ENCODE results near the gene ARL2. TPM values are rescaled to one million over a fixed set of nuclear protein-coding genes. Genes with fewer than 3 reads are reported as not detected.
A peak's percentile ranks its signal among the peaks of the same experiment; 100 is the strongest.
"Not testable (repeated sequence)": the region's sequence is repeated elsewhere in the genome, so short reads cannot be mapped to it uniquely, and the experiment has no call there.

The ARL2 gene
- total RNA-seq, 2 donors from 2014 or later = 67.6 to 75.5 TPM

DNA sequence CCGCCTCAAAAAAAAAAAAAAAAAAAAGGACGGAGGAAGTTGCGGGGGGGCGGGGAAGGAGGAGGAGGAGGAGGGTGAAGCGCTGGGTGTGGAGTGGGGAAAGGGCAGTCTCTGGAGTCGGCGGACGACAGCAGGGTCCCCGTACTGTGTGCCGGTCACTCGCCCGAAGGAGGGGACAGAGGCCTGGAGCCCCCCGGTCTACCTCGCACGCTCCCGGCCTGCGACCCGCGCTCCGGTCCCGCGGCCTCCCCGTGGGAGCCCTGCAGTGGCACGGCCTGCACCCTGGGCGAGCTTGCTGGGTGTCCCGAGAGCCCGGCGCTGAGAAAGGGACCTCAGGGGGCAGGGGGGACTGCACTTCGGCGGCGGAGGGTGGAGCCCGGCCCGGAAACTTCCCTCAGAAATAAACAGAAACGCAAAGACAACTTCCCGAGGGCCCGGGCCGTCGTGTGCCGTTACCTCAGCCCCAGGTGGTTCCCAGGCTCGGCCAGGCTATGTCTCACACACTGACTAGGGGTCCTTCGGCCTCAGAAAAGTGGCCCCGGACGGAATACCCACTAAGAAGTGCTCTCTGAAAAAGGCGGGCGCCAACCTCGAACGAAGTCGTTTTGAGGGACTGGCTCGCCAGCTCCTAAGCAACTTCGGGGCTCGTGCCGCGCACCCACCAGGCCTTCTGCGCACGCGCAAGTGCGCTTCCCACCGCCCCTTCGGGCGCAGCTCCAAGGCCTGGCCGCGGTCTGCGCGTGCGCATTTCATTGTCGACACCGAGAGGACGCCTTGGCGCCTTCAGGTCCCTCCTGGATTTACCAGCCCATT lies 42.3 kb upstream of the ARL2 start, which contains the start of gene MAJIN:
Gene MAJIN, minus strand, starts transcription at position 688 of the 813 bp plus-strand sequence. CDS start 12,703 bp downstream, outside the sequence.
- Histone ChIP-seq H3K4me3 (no peak within 1 kb of the TSS), H3K9me3 (no peaks in the 10 kb centered on the region), H3K36me3 (replicated peaks in 1 of 2; ENCODE audit: insufficient read depth in 1 of 2, low read depth in 2 of 2) (no peaks in the 10 kb centered on the region), H3K27me3 (no peaks in the 10 kb centered on the region), H3K27ac (peak within 1 kb of the TSS in 1 of 4 donors; percentile 21), H3K4me1 (peaks cover 10% of the 10 kb centered on the region)
- intact Hi-C loops (cut with DNase I) = no loop called here
- ATAC-seq (peak; percentile 95), DNase-seq (peak; percentile 88 to 94 (median 93))
- peak in 2 of 3 donors; percentile 21 to 26 for TF ChIP-seq POLR2A (IDR thresholded peaks at IDR 0.05)
- TF ChIP-seq, protein P1, sequence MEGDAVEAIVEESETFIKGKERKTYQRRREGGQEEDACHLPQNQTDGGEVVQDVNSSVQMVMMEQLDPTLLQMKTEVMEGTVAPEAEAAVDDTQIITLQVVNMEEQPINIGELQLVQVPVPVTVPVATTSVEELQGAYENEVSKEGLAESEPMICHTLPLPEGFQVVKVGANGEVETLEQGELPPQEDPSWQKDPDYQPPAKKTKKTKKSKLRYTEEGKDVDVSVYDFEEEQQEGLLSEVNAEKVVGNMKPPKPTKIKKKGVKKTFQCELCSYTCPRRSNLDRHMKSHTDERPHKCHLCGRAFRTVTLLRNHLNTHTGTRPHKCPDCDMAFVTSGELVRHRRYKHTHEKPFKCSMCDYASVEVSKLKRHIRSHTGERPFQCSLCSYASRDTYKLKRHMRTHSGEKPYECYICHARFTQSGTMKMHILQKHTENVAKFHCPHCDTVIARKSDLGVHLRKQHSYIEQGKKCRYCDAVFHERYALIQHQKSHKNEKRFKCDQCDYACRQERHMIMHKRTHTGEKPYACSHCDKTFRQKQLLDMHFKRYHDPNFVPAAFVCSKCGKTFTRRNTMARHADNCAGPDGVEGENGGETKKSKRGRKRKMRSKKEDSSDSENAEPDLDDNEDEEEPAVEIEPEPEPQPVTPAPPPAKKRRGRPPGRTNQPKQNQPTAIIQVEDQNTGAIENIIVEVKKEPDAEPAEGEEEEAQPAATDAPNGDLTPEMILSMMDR (IDR thresholded peaks at IDR 0.05) = no peak
- WGBS, 2 donors = 18 to 59% methylated on average over 26 to 63 of the region's 69 CpGs

DNA sequence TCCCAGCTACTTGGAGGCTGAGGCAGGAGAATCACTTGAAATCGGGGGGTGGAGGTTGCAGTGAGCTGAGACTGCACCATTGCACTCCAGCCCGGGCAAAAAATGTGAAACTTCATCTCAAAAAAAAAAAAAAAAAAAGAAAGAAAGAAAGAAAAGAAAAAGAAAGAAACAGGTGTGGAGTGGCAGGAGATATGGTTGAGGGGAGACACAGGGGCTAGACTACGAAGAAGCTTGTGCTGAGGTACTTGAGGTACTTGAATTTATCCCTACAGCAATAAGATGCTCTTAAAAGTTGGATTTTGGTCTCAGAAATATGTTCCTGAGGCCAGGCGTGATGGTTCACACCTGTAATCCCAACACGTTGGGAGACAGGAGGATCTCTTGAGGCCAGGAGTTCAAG lies 39.8 kb upstream of the ARL2 start:
- Histone ChIP-seq H3K27me3 (no peaks in the 10 kb centered on the region), H3K36me3 (replicated peaks in 1 of 2; ENCODE audit: insufficient read depth in 1 of 2, low read depth in 2 of 2) (no peaks in the 10 kb centered on the region), H3K4me3 (no peak overlapping the region), H3K4me1 (peaks cover 10% of the 10 kb centered on the region), H3K27ac (no peak overlapping the region), H3K9me3 (no peaks in the 10 kb centered on the region)
- 69 to 78% methylated on average over 4 to 5 of the region's 5 CpGs for WGBS, 2 donors
- ATAC-seq (no peak), DNase-seq (no peak)
- intact Hi-C loops (cut with DNase I) = no loop called here
- TF ChIP-seq, protein P1 (IDR thresholded peaks at IDR 0.05) = no peak
- no peak for TF ChIP-seq POLR2A (IDR thresholded peaks at IDR 0.05)

DNA sequence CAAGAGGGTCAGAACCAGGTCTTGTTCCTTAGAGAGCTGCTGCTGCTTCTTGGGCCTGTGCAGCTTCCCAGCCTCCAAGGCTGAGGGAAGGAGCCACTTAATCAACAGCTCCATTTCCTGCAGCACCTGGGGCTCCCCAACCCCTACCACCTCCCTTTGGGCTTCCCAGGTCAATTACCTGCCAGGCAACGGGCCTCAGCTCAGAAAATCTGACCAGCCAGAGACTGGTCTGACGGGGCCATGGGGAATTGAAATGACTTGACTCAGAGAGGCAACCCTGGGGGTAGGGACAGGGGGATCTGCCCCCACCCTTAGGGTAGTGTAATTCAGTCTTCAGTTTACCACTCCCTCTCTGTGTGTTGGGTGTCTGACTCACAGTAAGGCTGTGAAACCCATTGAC lies 37.3 kb upstream of the ARL2 start:
- DNase-seq (no peak), ATAC-seq (no peak)
- H3K36me3 ChIP-seq (replicated peaks in 1 of 2; ENCODE audit: insufficient read depth in 1 of 2, low read depth in 2 of 2) = no peaks in the 10 kb centered on the region
- no peaks in the 10 kb centered on the region for H3K27me3 ChIP-seq
- H3K27ac ChIP-seq = no peak overlapping the region
- 82 to 83% methylated on average over 1 to 2 of the region's 2 CpGs for WGBS, 2 donors
- H3K9me3 ChIP-seq = no peaks in the 10 kb centered on the region
- H3K4me3 ChIP-seq = no peak overlapping the region
- peaks cover 7% of the 10 kb centered on the region for H3K4me1 ChIP-seq
- intact Hi-C loops (cut with DNase I) = no loop called here
- TF ChIP-seq, protein P1 (IDR thresholded peaks at IDR 0.05) = no peak
- TF ChIP-seq POLR2A (IDR thresholded peaks at IDR 0.05) = no peak

DNA sequence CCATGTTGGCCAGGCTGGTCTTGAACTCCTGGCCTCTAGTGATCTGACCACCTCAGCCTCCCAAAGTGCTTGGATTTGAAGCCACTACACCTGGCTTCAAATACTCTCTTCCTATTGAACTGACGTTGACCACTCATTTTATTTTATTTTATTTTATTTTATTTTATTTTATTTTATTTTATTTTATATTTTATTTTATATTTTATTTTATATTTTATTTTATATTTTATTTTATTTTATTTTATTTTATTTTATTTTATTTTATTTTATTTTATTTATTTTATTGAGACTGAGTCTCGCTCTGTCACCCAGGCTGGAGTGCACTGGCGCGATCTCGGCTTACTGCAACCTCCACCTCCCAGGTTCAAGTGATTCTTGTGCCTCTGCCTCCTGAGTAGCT lies 30.6 kb upstream of the ARL2 start:
- H3K4me3 ChIP-seq; H3K27ac ChIP-seq; H3K4me1 ChIP-seq; H3K27me3 ChIP-seq; H3K9me3 ChIP-seq; intact Hi-C loops (cut with DNase I); ATAC-seq; DNase-seq; H3K36me3 ChIP-seq (replicated peaks in 1 of 2; ENCODE audit: insufficient read depth in 1 of 2, low read depth in 2 of 2): not testable (repeated sequence)
- WGBS, 2 donors = 88 to 89% methylated on average over 5 of the region's 5 CpGs

DNA sequence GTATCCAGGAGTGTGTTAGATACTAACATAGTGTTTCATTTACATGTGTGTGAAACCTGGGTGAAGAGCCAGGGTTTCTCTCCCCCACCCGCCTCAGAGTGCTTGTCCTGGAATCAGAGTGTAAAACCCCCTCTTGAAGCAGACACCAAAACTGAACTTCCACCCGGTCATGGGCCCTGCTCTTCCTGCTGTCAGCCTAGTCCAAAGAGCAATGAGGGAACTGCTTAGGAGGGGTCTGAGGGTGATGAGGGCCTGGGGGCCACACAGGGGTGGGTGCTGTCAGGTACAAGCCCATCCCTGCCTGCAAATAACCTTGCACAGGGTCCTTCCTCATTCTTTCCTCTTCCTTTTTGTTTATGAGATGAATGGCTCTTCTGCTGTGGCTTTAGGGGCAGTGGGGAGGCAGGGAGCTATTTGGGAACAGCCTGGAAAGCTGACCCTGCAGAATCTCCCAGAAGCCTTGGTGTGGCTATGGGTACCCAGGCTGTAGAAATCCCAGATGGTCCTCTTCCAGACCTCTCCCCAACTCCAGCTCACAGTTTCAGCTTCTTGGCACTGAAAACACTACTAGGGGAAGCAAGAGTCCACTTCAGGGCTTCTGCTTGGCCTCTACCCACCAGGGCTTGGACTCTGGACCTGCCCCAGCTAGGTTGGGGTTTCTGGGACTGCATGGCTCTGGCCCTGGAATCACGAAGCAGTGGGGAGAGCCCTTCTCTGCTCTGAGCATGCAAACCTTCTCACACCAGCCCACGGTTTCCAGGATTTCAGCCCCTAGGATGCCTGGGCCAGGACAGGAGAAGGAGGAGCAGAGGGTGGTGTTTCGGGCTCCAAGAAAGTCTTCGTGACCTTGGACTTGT lies 25.7 kb upstream of the ARL2 start:
- H3K4me3 ChIP-seq = no peak overlapping the region
- 82 to 89% methylated on average over 5 to 6 of the region's 6 CpGs for WGBS, 2 donors
- H3K36me3 ChIP-seq (replicated peaks in 1 of 2; ENCODE audit: insufficient read depth in 1 of 2, low read depth in 2 of 2) = peaks cover 0 to 4% of the 10 kb centered on the region in 2 donors
- H3K27me3 ChIP-seq = no peaks in the 10 kb centered on the region
- ATAC-seq = no peak
- H3K27ac ChIP-seq = no peak overlapping the region
- no peak for DNase-seq
- TF ChIP-seq, protein P1 (IDR thresholded peaks at IDR 0.05) = no peak
- no peak for TF ChIP-seq POLR2A (IDR thresholded peaks at IDR 0.05)
- peaks cover 5% of the 10 kb centered on the region for H3K4me1 ChIP-seq
- intact Hi-C loops (cut with DNase I) = no loop called here
- H3K9me3 ChIP-seq = no peaks in the 10 kb centered on the region
